Suprapubic skin (tissue), 3 donors: ENCODE results near the gene SPRED3.

Experiments used
- CTCF ChIP-seq, 2 donors: fragments of 200-600 bp in 1 of 2; fragments of 450-650 bp in 1 of 2; sonication (generic) in 1 of 2; IDR thresholded peaks; one replicate each; pipeline ENCODE4 v1.5.1; 2016 to 2019; ENCODE audit warnings: antibody characterized with exemption in 2 of 2, mild to moderate bottlenecking in 1 of 2, moderate library complexity in 1 of 2
- EP300 ChIP-seq: sonication (generic); formaldehyde crosslinking; IDR thresholded peaks from one replicate; pipeline ENCODE4 v1.6.1; 2017; ENCODE audit warnings: antibody characterized with exemption
- POLR2A ChIP-seq, 2 donors: fragments of 450-650 bp; IDR thresholded peaks; one replicate each; pipeline ENCODE4 v1.6.1; 2017; ENCODE audit warnings: antibody characterized with exemption in 2 of 2, mild to moderate bottlenecking in 2 of 2, moderate library complexity in 2 of 2

- TF ChIP-seq CTCF (IDR thresholded peaks at IDR 0.05) (no peak), POLR2A (IDR thresholded peaks at IDR 0.05) (no peak), EP300 (no peak)
Observed at GRCh38 chr19:38392707-38393308, 4.3 kb downstream of the SPRED3 start.
